NCI-H2196 (cell line): ENCODE results near the gene BOD1.
"Not testable (repeated sequence)": the region's sequence is repeated elsewhere in the genome, so short reads cannot be mapped to it uniquely, and the experiment has no call there.

Experiments used
- DNase-seq: peaks from one replicate; lab custom pipeline; 2025; ENCODE audit not compliant: unreplicated experiment; lab: John Stamatoyannopoulos, UW

Gene BOD1

DNA sequence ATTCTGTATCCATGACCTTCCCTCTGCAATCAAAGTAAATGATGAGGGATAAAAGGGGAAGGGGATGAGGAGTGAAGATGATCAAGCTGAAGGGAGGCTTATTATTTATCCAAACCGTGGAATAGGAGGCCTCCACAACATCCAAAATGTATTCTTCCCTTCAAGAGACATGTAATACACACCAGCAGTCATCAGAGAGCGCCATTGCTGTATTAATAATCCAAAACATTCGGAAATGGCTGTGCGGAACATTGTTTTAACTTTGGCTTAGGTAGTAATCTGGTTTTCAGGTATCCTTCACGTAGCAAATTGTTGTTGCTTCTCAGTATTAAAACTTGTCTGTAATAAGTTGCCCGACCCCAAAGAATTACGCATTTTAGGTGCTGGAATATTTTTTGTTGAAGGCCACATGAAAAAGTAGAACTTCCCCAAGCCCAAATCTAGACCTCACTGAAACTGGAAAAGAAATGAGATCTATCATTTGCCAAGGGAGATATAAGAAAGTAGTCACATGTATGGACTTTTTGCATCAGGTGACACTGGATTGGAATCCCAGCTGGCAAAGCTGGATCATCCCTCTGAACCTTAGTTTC is 2.6 kb upstream of the BOD1 start:
- peak; percentile 57 for DNase-seq

DNA sequence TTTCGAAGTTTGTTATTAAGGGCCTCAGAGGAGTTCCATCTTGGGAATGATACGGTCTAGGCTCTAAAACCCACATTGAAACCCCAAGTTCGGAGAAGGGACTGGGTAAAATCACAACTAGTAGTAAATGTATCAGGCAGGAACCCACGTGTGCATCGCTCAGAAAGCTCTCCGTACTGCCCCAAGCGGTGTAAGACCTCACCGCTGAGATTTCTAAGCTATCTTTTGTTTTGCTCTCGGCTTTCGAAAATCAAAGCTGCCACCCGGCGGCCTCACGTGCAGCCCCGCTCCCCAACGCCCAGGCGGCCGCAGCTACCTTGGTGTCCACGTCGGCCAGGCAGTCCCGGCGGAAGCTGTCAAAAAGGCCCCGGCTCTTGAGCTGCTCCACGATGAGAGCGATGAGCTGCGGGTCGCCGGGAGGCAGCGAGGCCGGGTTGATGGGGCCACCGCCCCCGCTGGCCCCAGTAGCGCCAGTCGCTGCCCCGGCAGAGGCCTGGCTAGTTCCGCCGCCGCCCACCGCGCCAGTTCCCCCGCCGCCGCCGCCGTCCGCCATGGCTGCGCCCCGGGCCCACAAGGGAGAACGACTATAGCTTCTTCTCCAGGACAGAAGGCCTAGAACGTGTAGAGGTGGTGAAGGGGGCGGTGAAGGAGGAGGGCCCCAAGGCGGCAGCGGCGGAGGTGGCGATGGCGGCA is 420 bp downstream of the BOD1 start:
- peak; percentile 54 for DNase-seq

DNA sequence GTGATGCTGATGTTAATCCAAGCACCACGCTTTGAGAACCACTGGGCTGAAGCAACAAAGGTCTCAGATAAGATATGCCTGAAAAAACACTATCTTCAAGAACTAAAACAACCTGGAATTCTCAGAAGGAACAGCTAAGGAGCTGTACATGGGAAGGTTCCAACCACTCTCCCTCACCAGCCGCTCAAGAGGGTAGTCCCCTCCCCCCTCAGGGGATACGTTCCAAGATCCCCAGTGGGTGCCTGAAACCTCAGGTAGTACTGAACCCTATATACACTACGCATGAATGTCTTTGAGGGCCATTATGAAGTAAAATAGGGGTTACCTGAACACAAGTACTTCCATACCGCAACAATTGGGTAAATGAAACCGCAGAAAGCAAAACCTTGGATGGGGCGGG is 1.9 kb downstream of the BOD1 start:
- DNase-seq: no peak

DNA sequence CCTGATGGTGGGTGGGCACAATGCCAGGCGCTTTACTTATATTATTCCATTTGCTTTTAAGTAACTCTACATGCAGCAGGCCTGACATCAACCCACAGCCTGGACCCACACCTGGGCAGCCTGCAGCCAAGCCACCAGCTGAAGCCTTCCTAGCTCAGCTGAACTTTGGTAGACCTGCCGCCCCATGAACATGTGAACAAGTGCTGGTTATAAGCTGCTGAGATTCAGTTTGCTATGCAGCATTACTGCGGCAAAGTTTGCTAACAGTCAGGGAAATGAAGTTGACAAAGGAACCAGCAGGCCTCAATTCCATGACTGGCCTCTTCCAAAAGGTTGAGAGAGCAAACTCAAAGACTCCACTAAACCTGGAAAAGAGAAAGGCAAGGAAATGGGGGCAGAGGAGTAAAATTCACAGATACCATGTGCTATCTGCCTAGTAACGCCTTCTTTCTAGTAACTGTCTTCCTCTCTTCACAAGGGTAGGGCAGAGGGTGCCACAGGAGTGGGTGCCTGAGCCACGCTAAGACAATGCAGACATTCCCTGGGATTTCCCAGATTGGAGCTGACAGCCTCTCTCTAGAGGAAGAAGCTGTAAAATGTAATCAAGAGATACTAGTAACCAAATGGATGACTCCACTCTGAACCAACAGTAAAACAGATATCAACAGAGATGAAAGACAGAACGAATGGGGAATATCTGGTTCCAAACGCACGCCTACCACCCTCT is 2.9 kb downstream of the BOD1 start:
- no peak for DNase-seq

DNA sequence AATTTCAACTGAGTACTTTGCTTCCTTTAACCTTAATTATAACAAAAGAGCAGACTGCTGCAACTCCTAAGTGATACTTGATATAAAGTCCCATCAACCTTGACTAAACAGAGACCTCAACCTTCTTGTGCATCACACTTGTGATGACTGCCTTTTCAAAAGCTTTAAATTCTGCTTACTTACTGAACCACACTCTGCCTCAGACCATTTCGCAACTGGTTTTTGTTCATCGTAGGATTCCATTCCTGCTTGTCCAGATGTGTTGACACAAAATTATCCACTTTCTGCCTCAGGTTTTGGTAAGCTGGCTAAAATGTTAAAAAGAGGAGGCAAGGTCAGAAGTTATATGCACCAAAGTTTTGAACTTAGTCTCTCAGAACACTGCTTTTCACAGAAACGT is 3.5 kb downstream of the BOD1 start:
- no peak for DNase-seq

DNA sequence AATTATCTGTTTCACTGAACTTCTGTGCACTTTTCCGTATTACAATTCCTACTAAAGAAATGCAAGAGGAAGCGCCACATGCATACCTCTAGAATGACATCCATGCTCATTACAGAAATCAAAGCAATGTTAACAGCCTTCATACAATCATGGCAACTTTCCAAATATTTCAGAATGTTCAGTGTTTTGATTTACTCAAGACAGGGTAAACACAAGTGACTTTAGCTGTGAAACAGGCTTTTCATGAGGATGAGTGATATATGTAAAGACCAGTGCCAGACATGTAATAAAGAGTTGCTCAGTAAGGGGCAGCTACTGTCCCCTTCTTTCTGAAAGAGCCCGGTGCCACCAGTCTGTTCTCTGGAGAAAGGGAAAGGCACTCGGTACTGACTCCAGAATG is 4.7 kb downstream of the BOD1 start:
- DNase-seq: no peak

DNA sequence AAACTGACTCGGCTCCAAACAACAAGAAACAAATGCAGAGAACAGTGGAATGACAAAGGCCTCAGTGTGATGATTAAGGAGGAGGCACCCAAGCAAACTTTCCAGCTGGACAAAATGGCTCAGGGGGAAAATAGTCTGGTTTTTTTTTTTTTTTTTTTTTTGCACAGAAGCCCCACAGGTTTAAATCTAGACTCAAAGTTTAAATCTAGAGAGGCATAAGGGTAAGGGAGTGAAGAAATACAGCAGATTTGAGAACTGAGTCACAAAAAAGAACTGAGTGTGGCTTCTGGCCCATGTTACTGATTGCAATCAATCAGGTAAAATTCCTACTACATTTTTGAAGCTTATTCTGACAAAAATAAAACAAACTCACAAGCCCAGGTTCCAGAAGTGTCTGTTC is 12.3 kb downstream of the BOD1 start:
- no peak for DNase-seq

DNA sequence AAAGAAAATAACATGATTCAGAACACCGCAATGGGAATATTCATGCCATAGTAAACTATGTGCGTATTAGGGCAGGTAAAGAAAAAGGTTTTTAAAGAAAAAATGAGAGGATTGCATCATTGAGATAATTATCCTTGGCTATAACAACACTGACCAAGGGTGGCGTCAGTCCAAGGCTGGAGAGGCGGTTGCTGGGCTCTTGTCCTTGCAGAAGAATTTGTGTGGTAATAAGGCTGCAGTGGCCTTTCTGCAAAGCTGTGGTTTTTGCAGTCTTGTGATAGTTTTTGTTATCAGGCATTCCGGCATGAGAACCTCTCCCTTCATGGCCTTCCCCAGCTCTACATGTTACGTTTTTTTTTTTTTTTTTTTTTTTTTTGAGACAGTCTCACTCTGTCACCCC is 14.0 kb downstream of the BOD1 start:
- DNase-seq: peak; percentile 24

DNA sequence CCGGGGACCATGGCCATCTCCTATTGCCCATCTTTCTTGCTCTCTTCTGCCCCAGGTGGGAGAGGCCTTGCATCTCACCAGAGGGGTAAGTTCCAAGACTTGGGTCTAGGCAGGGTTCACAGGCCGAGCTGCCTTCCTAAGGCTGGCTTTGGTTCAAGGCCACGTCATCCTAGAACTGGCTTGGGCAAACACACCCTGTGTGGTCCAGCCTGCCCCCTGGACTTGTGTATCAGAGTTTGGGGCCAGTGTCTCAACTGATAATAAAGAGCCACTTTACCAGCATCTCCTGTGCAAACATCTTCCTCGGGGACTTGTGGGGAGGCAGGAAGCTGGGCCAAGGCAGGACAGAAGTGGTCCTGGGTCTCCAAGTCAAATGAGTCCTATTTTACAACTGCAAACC is 17.8 kb downstream of the BOD1 start:
- no peak for DNase-seq

DNA sequence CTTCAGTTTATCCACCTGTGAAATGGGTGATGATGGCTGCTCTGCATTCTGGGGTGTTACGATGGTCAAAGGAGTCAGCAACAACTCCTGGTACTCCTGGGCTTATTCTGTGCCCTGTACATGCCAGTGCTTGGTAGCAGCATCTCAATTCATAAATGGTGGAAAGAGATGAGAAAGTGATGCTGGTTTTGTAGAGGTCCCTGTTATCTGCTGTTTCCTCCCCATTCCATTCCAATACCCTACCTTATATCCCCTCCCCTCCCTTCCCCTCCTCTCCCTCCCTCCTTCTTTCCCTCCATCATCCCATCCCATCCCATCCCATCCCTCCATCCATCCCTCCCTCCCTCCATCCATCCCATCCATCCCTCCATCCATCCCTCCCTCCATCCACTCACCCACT is 19.1 kb downstream of the BOD1 start:
- DNase-seq: no peak

DNA sequence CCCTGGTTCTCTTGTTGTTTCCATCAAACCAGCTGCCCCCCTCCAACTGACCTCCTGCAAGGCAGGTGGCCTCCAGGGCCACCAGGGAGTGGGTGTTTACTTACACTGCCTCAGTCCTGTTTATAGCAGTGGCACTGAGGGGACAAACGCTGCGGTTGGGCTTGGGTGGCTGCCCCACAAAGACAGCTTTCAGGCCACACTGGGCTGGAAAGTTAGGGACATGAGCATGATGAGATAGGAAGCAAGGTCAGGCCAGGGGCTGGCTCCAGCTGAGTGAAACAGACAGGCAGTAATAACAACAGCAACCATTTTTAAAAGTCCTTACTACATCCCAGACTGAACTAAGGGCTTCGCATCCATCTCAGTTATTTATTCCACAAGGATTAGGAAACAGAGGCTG is 20.6 kb downstream of the BOD1 start:
- DNase-seq: no peak

DNA sequence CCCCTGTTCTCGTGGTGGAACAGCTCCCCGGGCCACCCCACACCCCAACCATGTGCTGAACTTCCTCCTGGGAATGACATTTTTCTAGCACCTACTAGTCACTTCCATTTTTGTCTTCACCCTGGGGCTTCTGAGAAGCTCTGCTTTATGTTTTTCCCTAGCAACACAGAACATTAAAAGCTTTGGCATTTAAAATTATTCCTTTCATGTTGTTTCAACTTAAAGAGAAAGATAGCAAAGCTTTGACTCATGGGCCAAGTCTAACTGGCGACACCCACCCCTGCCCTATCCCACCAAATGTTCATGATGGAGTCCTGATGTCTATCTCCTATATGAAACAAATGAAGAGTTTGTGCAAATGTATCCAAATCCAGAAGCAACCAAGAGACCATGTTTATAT is 22.4 kb downstream of the BOD1 start:
- DNase-seq: no peak

DNA sequence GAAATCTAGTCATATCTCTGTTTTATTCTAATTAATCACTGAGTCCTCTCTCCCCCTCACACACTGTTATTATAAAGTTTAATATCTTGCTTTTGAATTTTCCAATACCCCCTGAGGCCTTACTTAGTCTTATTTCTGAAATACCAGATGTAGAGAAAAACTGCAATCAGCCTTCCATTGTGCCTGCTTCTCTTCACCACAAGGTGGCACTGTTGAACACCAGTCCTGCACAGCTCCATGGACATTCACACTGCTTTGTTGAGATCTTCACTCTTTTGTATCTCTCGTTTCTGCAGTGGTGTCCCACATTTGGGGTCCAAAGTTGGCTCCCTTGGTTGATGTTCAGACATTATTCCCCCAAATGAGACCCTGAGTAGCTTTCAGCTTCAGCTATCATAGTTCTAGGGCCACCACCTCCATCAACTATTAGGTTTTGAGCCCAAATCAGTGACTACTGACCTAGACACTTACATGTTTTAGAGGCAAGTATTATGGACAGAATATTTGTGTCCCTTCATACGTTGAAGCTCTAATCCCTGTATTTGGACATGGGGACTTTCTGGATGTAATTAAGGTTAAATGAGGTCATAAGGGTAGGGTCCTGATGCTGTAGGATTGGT is 24.3 kb downstream of the BOD1 start:
- DNase-seq: no peak

DNA sequence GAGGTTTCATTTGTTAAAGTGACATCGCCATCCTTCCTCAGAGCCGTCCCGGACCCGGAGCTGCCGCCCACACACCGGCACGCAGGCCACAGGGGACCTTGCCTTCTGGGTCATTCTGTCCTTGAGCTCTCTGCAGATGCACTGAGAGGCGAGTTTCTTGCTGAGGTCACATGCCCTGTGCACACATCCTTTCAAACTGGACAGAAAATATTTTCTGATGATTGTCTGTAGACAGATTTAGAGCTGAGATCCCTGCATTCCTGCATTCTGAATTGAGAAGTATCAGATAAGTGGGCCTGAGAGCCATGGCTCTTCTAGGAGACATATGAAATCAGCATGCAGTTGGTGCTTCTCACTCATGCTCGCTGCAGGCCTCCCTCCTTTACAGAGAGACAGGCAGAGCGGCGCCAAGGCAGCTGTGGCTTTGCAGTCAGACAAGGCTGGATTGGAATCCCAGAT is 25.4 kb downstream of the BOD1 start:
- DNase-seq: no peak

DNA sequence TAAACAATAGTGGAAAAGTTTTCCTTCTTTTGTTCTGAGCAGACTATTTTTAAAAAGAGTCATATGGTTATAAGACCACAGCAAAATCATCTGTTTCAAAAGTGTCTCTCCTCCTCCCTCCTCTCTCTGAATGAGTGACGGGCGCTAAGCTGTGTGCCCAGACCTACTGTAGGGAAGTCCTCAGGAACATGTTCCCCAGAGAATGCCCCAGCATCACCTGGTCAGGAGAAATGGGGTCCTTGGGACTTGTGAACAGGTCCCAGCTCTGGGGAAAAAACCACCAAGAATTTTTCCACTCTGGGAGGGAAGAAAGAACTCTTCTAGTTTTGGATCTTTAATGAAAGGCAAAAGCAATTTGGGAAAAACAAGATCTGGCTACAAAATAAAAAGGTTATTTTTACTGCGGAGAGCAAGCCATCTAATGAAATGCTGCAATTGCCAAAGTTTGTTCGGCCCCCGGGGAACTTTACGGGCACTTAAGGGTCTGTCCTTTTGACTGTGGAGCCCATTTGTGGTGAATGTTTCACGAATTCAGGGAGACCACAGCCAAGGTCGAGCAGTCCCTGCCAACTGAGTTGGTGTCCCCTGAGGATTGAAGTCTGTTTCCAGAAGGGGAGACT is 25.9 kb downstream of the BOD1 start:
- no peak for DNase-seq

DNA sequence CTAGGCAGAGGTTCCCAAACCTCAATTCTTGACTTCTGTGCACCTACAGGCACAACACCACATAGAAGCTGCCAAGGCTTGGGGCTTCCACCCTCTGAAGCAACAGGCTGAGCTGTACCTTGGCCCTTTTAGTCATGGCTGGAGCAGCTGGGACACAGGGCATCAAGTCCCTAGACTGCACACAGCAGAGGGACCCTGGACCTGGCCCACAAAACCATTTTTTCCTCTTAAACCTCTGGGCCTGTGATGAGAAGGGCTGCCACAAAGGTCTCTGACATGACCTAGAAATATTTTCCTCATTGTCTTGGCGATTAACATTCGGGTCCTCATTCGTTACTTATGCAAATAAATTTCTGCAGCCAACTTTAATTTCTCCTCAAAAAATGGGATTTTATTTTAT is 30.3 kb downstream of the BOD1 start:
- not testable (repeated sequence) for DNase-seq

DNA sequence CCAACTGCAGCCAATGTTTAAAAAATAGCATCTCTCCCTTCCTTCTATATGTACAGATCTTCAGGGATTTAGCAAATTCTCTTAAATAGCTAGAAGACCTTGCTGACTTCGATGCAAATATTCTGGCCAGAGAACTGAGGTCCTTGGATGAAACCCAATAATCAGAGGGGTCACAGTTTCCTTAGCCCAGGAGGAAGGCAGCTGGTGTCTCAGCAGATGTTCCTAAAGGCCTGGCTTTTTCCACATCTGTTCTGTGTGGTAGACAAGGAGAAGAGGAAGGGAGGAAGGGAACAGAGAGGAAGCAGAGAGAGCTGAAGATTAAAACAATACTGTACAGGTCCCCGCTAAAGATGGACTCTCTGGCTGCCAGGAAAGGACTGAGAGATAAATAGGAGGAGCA is 33.1 kb downstream of the BOD1 start:
- DNase-seq: no peak

DNA sequence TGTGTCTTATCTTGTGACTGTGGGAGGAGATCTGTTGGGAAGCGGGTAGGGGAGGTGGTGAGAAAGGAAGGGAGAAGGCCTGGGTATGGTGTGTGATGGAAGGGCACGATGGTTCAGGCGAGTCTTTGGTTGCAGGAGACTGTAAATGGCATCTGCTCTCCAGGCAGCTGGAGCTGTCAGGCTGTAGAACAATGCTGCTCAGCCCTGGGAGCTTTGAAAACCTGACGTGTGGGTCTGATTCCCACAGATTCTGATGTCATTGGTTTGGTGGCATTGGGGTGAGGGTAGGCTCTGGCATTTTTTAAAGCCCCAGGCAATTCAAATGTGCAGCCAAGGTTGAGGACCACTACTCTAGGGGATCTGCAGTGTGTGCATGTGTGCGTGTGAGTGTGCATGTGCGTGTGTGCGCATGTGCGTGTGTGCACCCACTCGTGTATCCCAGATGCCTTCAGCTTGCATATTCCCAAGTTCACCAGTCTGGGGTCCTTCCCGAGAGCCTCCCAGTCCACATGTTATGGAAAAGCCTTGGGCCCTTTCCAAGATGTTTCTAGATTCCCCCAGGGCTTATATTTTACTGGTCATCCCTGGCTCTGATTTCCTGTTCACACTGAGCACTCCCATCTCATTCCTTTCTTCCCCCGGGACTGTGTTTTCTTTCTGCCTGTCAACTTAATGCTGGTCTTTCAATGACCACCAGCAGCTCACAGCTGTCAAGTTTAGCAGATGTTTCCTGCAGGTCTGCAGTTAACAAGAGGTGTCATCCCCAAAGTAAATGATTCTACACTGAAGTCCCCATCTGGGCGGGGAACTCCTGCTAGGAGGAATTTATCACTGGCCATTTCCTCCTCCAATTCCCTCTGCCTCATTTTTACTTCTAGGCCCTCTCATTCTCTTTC is 34.0 kb downstream of the BOD1 start:
- DNase-seq: no peak

DNA sequence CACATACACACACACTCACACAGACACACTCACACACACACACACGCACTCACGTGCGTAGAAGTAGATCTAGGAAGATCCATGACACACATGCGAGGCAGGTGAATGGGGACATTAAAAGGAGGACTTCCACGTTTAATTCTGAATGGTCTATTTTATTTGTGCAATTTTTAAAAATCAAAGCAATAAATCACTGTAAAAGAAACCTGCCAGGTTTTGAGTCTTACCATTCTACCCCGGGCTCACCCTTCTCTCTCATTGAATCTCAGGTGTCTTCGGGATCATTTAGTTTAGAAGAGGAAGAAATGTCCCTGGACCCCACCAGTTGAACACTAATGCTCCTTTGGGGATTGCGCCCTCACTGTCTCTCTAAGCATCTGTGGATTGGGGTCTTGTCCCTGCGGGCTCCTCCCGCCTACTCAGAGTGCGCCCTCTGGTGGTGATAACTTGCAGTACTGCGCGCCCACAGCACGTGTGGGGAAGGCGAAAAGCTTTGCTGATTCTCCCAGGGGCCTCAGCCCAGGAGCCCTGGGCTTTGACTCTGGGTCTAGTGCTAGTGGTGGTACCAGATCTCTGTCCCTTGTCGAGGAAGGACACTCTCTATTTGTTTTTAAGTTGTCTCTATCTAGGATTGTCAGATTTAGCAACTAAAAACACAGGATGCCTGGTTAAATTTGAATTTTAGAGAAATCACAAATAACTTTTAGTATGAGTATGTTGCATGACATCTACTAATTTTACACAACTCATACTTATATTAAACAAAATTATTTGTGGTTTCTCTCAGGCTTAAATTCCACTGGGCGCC is 34.8 kb downstream of the BOD1 start:
- DNase-seq: peak; percentile 12
